Breast epithelium (tissue), 3 donors: ENCODE data around the gene PLSCR3.
A peak's percentile ranks its signal among the peaks of the same experiment; 100 is the strongest.

Experiments
- POLR2A ChIP-seq: fragments of 450-650 bp; IDR thresholded peaks from one replicate; pipeline ENCODE4 v1.6.1; 2016; ENCODE audit warnings: antibody characterized with exemption, mild to moderate bottlenecking, moderate library complexity
- POLR2AphosphoS5 ChIP-seq, 3 donors: sonication (generic); formaldehyde crosslinking; IDR thresholded peaks; one replicate each; pipeline ENCODE4 v1.6.1; 2017; ENCODE audit warnings: antibody characterized with exemption in 3 of 3
- TF ChIP-seq, protein P1 (sequence below), 3 donors: fragments of 450-650 bp; IDR thresholded peaks; one replicate each; pipeline ENCODE4 v1.5.1; 2016 to 2017; ENCODE audit warnings: antibody characterized with exemption in 3 of 3, mild to moderate bottlenecking in 3 of 3, moderate library complexity in 3 of 3

- no peak for TF ChIP-seq POLR2A
- TF ChIP-seq, protein P1, sequence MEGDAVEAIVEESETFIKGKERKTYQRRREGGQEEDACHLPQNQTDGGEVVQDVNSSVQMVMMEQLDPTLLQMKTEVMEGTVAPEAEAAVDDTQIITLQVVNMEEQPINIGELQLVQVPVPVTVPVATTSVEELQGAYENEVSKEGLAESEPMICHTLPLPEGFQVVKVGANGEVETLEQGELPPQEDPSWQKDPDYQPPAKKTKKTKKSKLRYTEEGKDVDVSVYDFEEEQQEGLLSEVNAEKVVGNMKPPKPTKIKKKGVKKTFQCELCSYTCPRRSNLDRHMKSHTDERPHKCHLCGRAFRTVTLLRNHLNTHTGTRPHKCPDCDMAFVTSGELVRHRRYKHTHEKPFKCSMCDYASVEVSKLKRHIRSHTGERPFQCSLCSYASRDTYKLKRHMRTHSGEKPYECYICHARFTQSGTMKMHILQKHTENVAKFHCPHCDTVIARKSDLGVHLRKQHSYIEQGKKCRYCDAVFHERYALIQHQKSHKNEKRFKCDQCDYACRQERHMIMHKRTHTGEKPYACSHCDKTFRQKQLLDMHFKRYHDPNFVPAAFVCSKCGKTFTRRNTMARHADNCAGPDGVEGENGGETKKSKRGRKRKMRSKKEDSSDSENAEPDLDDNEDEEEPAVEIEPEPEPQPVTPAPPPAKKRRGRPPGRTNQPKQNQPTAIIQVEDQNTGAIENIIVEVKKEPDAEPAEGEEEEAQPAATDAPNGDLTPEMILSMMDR (IDR thresholded peaks at IDR 0.05), result peak in 1 of 3 donors; percentile 88
- TF ChIP-seq POLR2AphosphoS5 (IDR thresholded peaks at IDR 0.05), result no peak
Observed at GRCh38 chr17:7352503-7352889, 41.8 kb downstream of the PLSCR3 start.
